ENCODE measurements around the gene ACAP3.

ACAP3 gene

DNA sequence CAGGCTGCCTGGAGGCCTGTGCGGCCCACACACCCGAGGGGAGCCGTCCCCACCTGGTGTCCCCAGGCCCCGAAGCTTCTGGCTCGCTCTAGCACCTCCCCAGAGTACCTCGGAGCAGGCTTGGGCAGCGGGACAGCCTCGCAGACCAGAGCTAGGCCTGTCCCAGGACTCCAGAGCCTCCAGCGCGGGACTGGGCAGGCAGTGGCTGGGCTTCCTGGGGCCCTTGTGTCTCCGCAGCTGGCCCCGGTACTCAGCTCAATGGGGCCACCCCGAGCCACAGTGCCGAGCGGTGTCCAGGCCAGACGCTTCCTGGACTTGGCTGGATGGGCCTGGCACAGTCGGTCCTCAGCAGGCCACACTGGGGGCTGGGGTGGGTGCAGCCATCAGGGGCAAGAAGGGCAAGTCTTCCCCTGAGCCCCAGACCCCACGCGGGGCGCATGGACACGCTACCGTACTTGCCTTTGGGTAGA is 22.6 kb downstream of the ACAP3 start:
- no peak for DNase-seq (ENCODE audit: low read depth)

DNA sequence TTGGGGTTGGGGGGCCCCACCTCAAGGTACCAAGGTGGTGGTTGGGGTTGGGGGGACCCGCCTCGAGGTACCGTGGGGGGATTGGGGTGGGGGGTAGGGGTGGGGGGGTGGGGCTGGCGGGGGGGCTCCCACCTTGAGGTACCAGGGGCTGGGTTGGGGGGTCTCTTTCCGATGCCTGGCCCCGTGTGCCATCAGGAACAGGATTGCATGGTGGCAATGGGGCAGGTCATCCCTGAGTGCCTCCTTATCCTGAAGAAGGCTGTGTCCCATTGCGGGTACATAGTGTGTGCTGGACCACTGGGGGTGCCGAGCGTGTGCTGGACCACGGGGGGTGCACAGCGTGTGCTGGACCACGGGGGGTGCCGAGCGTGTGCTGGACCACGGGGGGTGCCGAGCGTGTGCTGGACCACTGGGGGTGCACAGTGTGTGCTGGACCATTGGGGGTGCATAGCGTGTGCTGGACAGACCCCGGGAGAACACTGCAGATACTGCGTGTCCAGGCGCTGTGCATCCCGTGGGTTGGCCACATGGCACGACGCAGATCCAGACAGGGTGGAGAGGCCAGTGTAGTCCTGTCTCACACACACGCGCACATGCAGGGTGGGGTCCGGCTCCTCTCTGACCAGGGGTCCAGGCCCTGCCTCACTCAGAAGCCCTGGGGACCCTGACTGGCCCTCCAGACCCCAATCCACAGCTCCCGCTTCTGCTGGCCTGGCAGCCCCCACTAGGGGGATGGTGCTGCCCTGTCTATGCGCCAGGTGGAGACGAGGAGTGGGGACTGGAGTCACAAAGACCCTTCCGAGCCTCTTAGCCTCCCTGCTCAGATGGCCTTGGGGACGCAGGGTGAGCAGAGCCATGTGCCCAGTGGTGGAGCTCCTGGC is 23.3 kb downstream of the ACAP3 start:
- no peak for DNase-seq (ENCODE audit: low read depth)

DNA sequence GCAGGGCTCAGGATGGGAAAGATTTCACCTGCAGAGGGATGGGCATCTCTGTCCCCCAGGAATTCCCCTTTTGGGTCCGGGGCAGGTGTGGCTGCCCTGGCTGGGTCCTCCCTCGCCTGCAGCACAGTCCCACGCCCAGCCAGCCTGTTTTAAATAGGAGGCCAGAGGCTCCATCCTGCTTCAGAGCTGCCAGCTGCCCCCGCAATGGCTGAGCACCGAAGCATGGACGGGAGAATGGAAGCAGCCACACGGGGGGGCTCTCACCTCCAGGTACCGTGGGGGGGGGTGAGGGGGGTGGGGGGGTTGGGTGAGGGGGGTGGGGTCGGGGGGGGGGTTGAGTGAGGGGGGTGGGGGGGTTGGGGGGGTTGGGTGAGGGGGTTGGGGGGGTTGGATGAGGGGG is 23.9 kb downstream of the ACAP3 start:
- no peak for DNase-seq (ENCODE audit: low read depth)

DNA sequence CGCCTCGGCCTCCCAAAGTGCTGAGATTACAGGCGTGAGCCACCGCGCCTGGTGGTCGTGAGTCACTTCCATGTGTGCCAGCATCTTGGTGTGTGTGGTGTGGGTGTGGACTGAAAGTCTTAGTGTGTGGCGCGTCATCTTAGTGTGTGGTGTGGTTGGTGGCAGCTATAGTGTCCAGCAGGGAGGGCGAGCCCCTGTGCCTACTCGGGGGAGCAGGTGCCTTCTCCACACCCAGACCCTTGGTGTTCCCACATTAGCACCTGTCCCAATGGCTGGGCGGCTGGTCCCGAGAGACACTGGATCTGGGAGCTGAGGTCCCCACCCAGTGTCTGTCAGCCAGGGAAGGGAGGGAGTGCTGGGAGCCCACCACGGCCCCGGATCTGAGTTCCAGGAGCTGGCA is 24.7 kb downstream of the ACAP3 start:
- DNase-seq (ENCODE audit: low read depth): no peak

DNA sequence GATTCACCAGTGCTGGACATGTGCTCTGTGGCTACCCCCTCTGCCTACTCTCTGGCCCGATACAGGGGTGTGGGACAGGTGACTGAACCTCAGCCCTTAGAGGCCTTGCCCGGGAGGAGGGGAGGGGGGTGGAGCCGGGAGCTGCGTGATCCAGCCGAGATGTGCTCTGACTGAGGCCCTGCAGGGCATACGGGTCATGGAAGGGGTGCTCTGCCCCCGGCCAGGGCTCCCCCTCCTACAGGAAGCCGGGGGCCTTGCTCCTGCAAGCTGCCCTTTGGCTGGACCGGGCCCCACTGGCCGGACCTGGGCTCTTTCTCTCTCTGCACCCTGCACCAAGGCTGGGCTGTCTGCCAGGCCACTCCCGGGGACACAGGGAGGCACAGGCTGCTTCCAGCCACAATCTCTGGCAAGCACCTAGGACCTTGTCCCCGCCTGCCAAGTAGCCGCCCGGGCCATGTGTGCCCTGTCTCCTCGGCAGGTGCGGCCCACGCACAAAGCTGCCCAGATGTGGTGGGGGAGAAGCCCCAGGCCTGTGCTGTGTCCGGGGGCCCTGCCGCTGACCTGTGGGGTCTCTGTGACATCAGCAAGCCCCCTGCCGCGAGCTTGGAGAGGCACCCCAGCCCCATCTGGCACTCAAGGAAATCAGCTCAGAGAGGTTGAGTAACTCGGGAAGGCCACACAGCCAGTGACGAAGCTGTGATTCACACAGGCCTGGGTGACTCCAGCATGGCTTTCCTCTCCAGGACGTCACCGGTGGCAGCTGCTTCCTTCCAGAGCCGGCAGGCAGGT is 26.0 kb downstream of the ACAP3 start:
- DNase-seq (ENCODE audit: low read depth): no peak

DNA sequence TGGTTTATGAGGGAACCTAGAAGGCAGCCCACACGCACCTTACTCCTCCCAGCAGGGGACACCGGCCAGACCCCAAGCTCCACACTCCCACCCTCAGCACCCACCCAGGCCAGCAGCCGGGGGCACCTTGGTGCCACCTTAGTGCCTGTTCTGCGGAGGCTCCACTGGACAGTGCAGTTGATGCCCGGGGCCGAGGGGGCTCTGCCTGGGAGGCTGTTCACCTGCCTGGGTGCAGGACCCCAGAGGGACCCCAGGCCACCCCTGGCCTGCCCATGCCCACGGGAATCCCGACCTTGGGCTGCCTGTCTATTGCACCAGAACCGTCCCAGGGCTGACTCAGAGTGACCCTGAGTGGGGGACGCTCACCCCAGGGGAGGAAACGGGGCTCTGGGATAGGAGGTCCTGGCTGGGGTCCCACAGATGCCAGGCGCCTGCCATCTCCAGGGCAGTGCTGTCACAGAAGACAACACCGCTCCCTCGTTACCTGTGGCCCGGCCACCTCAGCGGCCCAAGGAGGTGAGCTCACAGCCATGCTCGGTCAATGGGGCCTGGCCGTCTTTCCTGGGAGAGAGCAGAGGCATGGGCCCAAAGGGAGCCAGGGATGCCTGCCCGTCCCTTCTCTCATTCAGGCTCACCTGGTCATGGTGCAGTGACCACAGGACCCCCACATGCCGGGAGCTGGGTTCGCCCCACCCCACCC is 26.8 kb downstream of the ACAP3 start:
- DNase-seq (ENCODE audit: low read depth): no peak

DNA sequence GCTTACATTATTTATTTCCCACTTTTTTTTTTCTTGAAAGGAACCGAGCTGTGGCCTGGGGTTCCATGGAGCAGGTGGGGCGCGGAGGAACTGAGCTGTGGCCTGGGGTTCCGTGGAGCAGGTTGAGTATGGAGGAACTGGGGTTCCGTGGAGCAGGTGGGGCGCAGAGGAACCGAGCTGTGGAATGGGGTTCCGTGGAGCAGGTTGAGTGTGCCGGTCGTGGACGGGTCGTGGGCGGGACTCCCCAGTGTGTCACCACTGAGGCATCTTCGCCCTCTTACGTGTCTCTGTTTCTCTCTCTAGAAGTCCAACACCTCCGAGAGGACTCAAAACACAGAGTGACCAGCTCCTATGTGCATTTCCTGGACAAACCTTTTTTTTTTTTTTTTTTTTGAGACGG is 28.7 kb downstream of the ACAP3 start:
- DNase-seq (ENCODE audit: low read depth): no peak

DNA sequence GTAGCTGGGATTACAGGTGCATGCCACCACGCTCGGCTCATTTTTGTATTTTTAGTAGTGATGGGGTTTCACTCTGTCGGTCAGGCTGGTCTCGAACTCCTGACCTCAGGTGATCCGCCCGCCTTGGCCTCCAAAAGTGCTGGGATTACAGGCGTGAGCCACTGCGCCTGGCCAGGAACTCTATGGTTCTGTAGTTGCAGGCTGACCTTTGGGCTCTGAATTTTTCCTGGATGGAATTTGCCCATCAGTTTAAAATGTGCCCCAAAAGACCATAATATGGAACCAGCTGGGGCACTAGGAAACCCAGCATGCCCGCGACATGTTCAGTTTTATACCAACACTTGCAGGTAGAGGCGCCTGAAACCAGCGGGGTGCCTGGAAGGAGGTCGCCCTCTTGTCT is 29.1 kb downstream of the ACAP3 start:
- DNase-seq (ENCODE audit: low read depth): no peak

DNA sequence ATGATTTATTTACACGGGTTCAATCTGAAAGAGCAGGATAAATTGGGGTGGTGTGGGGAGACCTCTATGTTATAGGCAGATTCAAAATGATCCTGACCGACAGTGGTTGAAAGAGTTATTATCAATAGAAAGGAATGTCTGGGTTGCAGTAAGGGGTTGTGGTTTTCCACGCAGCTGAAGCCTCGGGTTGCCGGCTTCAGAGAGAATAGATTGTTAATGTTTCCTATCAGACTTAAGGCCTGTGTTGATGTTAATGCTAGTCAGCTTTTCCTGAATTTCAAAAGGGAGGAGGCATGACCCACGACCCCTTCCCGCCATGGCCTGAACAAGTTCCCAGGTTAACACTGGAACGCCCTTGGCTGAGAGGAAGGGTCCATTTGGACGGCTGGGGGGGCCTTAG is 31.9 kb downstream of the ACAP3 start:
- no peak for DNase-seq (ENCODE audit: low read depth)

DNA sequence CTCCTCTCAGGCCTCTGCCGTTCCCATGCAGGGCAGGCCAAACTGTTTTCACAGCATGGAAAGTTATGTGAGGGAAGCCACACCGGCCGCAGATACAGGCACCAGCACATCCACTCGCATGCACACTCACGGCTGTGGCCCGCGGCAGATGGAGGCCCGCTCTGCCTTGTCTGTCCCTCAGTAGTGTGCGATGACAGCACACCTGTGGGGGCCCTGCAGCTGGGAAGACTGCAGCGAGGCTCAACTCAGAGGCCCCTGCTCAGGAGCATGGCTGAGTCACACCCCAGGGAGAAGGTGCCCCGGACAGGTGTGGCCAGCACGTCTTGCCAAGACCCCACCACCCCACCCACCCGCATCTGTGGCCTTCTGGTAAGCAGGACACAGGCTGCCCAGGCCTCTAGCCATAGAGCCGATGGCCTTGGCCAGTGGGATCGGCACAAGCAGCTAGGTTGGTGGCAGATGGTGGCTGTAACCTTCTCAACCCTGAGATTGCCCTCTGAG is 32.7 kb downstream of the ACAP3 start:
- DNase-seq (ENCODE audit: low read depth): no peak

DNA sequence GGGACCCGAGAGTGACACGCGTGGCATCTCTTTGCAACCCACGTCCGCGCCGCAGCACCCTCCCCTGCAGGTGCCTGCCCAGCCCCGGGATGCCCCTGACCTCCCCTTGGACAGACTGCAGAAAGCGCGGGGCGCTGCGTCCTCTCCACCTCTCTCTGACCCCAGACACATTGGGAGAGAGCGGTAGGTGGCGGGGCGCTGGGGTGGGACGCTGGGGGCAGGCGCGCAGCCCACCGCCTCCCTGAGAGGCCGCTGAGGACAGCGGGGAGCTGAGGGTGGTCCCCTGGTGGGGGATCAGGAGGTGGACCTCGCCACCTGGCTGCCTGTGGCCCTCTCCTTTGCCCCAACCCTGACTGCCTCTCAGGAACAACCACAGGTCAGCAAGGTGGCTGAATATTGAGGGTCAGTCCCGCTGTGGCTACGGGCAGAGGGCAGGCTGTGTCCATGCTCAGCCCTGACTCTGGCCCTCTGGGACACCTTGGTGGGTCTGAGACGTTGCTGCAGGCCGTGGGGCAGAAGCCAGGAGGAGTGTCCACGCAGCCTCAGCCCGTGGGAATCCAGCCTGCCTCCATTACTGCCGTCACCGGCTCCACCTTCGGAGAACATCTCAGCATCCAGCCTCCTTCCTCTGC is 33.3 kb downstream of the ACAP3 start:
- DNase-seq (ENCODE audit: low read depth): no peak

DNA sequence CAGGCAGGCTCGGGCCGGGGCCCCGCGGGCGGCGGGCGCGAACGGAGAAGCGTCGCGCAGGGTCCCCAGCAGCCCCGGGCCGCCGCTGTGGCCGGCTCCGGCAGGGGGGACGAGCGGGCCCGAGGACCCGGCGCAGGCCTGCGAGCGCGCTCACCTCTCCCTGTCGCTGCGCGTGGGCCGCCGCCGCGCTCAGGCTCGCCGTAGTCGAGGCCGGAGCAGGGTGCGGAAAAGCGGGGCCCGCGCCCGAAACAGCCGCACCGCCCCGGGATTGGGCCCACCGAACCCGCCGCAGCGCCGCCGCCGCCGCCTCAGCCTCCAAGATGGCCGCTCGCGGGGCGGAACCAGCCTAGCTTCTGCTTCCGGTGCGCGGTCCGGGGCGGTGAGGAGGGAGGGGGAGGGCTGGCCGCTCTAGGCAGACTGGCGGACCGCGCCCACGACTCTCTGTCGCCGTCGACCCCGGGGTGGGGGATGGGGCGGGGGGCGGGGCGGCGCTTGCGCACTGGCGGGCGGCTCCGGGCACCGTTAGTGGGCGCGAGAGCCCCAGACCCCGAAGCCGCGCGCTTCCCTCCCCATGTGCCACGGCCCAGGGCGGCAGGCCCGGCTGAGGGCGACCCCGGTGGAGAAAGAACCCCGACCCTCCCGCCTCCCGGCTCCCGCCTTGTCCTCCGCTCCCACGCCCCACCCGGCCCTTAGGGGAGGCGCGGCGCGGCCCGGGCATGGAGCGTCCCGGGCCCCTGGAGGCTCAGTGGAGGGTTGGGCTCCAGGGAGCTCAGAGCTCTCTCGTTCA is 34.0 kb downstream of the ACAP3 start, which contains the start of gene UBE2J2:
Gene UBE2J2 (minus strand): TSS at position 343 of the 787 bp plus-strand sequence. CDS start 5,862 bp downstream, outside the sequence.
- DNase-seq (ENCODE audit: low read depth): peak; percentile 81

DNA sequence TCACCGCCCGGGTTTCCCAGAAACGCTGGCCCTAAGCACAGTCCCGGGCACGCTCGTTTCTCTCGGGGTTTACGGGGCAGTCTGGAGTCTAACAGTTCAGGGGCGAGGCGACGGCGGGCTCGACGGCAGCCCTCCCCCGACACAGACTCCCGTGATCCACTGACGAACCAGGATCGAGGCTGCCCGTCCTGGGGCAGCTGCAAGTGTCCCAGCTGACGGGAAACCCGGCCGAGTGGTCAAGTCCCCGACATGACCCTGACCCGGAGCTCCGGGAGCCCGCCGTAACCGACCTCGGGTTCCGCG is 34.6 kb downstream of the ACAP3 start:
- no peak for DNase-seq (ENCODE audit: low read depth)

DNA sequence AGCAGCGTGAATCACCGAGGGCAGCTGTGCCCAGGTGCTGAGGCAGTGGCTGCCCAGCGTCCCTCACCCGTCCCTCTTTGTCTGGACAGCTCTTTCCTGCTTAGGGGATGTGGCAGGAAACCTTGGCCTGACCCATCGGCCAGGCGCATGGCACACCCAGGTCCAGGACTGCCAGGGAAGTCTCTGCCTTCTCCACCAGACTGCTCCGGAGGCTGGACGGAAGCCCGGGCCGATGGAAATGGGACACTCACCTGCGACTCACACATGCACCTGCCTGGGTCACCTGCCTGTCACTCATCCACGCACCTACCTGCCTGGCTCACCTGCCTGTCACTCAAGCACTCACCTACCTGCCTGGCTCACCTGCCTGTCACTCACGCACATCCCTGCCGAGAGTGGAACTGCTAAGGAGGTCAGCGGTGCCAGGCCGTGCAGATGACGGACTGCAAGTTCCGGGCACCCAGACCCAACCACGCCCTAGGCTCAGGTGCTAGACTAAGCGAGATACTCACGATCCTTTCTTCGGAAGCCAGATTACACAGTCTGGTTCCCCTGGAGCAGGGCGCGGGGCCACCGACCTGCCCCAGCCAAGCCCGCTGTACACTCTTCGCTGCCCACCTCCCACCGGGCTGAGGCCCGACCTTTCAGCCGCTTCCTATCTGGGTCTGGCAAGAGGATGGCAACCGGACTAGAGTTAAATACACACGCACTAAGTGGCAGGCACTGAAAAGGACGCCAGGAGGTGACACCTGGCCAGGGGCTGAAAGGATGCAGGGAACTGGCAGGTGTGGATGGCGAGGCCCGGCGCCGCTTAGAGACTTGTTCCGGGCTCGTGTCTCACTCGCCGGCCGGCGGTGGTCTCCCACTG is 35.2 kb downstream of the ACAP3 start:
- DNase-seq (ENCODE audit: low read depth): no peak

DNA sequence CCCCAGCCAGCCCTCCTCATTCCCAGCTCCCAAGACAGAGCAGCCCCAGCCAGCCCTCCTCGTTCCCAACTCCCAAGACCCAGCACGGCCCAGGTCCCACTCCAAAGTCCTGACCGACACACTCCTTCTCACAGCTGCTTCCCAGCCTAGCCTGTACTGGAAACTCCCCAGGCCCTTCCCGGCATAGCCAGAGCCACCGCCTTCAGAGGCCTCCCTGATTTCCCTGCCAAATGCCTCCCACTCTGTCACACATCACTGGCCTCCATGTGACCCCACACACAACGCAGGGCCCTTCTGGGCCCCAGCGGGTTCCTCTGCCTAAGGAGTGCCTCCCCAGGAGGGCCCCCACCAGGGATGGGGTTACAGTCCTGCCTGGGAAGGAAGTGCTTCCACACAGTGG is 36.9 kb downstream of the ACAP3 start:
- no peak for DNase-seq (ENCODE audit: low read depth)

DNA sequence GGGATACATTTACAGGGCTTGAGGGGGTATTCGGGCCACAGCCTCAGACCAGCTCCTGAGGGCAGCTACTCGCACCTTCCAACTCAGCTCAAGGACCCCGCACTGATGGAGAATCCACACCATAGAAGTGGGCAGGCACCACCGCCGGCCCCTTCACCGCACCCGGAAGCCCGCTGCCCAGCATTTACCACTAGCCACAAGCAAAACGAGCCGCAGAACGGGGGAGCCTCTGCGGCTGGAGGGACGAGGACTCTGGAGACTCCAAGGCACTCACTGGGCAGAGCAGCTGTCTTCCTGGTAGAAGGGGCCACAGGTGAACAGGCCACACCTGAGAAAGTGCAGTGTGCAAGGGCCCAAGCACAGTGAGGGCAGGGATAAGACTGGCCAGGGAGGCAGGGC is 39.4 kb downstream of the ACAP3 start:
- DNase-seq (ENCODE audit: low read depth): no peak

DNA sequence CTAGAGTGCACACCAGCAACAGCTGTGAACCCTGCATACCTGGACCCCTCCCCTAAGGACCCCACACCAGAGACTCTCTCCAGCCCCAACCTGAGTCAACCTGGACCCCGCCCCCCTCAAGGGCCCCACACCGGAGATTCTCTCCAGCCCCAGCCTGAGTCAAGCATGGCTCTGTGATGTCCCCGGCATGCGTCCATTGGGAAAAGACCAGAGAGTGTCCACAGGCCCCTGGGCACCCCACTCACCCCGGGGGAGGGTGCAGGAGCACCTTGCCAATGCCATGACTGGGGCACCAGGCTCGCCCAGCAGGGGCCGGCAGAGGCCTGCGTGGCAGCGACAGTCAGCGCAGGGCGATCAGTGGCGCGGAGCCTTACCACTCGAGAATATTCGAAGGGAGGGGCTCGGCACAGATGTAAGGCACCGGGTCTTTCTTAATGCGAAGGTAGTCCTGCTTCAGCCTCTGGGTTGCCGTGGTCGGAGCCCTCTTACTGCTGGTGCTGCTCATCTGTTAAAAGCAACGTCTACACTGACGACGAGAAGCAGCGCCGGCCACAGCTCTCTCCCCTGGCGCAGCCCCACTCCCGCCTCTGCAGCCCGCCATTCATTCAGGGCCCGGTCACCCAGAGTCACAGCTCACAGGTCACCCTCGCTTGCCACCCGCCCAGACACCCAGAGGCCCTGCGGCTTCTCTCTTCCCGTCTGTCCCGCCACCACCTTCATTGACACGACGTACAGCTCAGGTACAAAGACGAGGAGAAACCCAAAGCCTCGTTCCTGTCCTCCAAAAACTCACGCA is 40.0 kb downstream of the ACAP3 start:
- no peak for DNase-seq (ENCODE audit: low read depth)

DNA sequence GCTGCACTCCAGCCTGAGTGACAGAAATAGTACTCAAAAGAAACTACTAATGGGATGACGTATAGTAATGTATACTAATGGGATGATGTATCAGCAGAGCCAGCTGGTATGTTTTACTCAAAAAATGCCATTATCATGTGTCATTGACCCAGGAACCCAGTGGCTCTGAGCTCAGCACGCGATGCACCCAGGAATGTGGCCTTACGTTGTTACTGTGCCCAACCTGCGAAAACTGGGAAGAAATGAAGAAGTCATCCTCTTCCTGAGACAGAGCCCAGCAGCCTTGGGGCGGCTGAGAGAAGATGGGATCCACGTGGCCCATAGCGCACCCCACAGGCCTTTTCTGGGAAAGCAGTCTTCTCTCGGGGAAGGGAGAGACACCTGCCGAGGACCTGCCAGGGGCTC is 42.9 kb downstream of the ACAP3 start:
- no peak for DNase-seq (ENCODE audit: low read depth)

DNA sequence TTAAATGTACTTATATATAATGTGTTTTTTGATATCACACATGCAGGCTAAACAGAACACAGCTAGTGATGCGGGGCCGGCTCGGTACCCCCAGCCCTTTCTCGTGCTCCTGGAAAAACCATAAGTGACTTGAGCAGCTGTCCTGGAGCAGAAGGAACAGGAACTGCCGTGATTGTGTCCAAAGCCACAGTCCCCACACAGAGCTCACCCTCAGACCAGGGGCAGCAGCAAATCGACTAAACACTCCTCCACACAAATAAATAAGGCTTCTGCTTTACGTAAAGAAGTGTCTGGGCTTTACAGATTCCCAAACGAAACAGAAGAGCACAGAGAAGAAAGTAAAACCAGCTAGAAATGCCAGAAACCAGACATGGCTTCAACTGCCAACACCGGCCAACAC is 43.7 kb downstream of the ACAP3 start:
- DNase-seq (ENCODE audit: low read depth): no peak
